ENCODE measurements around the gene LZTFL1. TPM values are rescaled to one million over a fixed set of nuclear protein-coding genes. Genes with fewer than 3 reads are reported as not detected.

The LZTFL1 gene
- total and polyA plus RNA-seq, 2 donors (not counting 3 experiments of a cell fraction or from before 2014, with no cell fraction given), result 18.2 to 26.1 TPM

GRCh38 chr3:45881078-45882022, 39.4 kb upstream of the LZTFL1 start:
- no peaks in the 10 kb centered on the region for H3K36me3 ChIP-seq (ENCODE audit: control insufficient read depth in 2 of 2, extremely low read depth in 1 of 2, insufficient read depth in 2 of 2, low read length in 2 of 2)
- peaks cover 4 to 15% of the 10 kb centered on the region in 2 experiments for H3K27me3 ChIP-seq (ENCODE audit: control insufficient read depth in 2 of 2, insufficient read depth in 2 of 2, low read length in 2 of 2)
- H3K4me3 ChIP-seq (replicated peaks in 1 of 3; ENCODE audit: insufficient read depth in 1 of 3, low read depth in 1 of 3, low read length in 3 of 3), result no peak overlapping the region
- BruUV-seq (replicated peaks), result no TSS peak
- no peaks in the 10 kb centered on the region for H3K79me2 ChIP-seq (ENCODE audit: control insufficient read depth, insufficient read depth, low read length)
- ChIA-PET POLR2A (no interaction called here), CTCF (interaction anchor here (0.7 kb wide), 1 partner anchor 370 kb away, joined by 4 read pairs; no protein-coding TSS in a partner anchor)
- no peak overlapping the region for H3K27ac ChIP-seq (ENCODE audit: insufficient read depth, low read depth, low read length)
- H4K20me1 ChIP-seq (replicated peaks; ENCODE audit: control insufficient read depth, extremely low read depth, insufficient read depth, low read length), result no peaks in the 10 kb centered on the region
- dilution Hi-C loops (cut with MboI; ENCODE audit: extremely low pct_ligation_motif_present, low sequenced_read_pairs), result no loop called here
- H3K9me3 ChIP-seq (replicated peaks; ENCODE audit: control insufficient read depth, insufficient read depth, low read length), result no peaks in the 10 kb centered on the region
- TF ChIP-seq, protein P1, sequence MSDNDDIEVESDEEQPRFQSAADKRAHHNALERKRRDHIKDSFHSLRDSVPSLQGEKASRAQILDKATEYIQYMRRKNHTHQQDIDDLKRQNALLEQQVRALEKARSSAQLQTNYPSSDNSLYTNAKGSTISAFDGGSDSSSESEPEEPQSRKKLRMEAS (IDR thresholded peaks at IDR 0.05; ENCODE audit: insufficient read depth, insufficient read length), result no peak
- no peak for TF ChIP-seq EZH2 (IDR thresholded peaks at IDR 0.05; ENCODE audit: borderline replicate concordance, low read depth, low read length, severe bottlenecking)
- TF ChIP-seq CTCF (IDR thresholded peaks at IDR 0.05; ENCODE audit: extremely low read depth in 1 of 2, insufficient read depth in 1 of 2, low read depth in 1 of 2, low read length in 2 of 2), result no peak
- TF ChIP-seq MYC (IDR thresholded peaks at IDR 0.05; ENCODE audit: low read depth, low read length), result no peak
- no peak for TF ChIP-seq JUN (IDR thresholded peaks at IDR 0.05; ENCODE audit: borderline replicate concordance, insufficient read depth, insufficient read length, low read depth)
- TF ChIP-seq FOS (IDR thresholded peaks at IDR 0.05; ENCODE audit: borderline replicate concordance, insufficient read depth, low read length), result no peak
- no peak for TF ChIP-seq POLR2AphosphoS5 (IDR thresholded peaks at IDR 0.05; ENCODE audit: insufficient read depth, low read depth, low read length)
- no peak for TF ChIP-seq POLR2A (IDR thresholded peaks at IDR 0.05; ENCODE audit: low read depth, low read length)
- TF ChIP-seq GATA2 (IDR thresholded peaks at IDR 0.05; ENCODE audit: insufficient read depth, insufficient read length, low read depth, low read length), result no peak
- no peak overlapping the region for H3K9ac ChIP-seq (replicated peaks; ENCODE audit: extremely low read depth, insufficient read depth, low read length)
- H3K4me1 ChIP-seq (ENCODE audit: control insufficient read depth, extremely low read depth, insufficient read depth, low read length), result no peaks in the 10 kb centered on the region
- intact Hi-C loops (cut with micrococcal nuclease), result no loop called here
- H2AFZ ChIP-seq (ENCODE audit: low read depth, low read length), result no peak overlapping the region
- H3K9me1 ChIP-seq (replicated peaks; ENCODE audit: control insufficient read depth, extremely low read depth, insufficient read depth, low read length), result no peaks in the 10 kb centered on the region
- FAIRE-seq (no peak), DNase-seq (ENCODE audit: low read depth, low spot score) (no peak)
- no peak overlapping the region for H3K4me2 ChIP-seq (ENCODE audit: insufficient read depth, low read length)
